CD14-positive monocyte (primary cell): Measurements from ENCODE around the gene RHBDL3. TPM values are rescaled to one million over a fixed set of nuclear protein-coding genes. Genes with fewer than 3 reads are reported as not detected.
A peak's percentile ranks its signal among the peaks of the same experiment; 100 is the strongest.

Source experiments
- DNase-seq, 3 donors: peaks; one replicate each; pipeline ENCODE4 v3.0.0-alpha.2; 2011 to 2022
- H2AFZ ChIP-seq: 2 replicates; pipeline ENCODE4 v1.6.0; 2012; ENCODE audit warnings: mild to moderate bottlenecking, low read depth, low read length, inconsistent platforms; ENCODE audit not compliant: insufficient read depth, poor library complexity, severe bottlenecking
- H3K27ac ChIP-seq, 2 donors: 1 replicate in 1 of 2; 2 replicates in 1 of 2; pipeline ENCODE4 v1.5.1; 2012 to 2013; ENCODE audit warnings: low read length in 2 of 2, control low read depth in 1 of 2, inconsistent platforms in 1 of 2, low read depth in 1 of 2, mild to moderate bottlenecking in 1 of 2
- H3K27me3 ChIP-seq, 2 donors: one replicate each; pipeline versions ENCODE4 v1.6.0 to v1.6.1; 2011 to 2013; ENCODE audit warnings: low read length in 2 of 2; ENCODE audit not compliant: control insufficient read depth in 2 of 2, insufficient read depth in 2 of 2
- H3K36me3 ChIP-seq, 2 donors: replicated peaks in 1 of 2; 1 replicate in 1 of 2; 2 replicates in 1 of 2; pipeline versions ENCODE4 v1.5.1 to v1.6.1; 2012 to 2013; ENCODE audit warnings: low read length in 2 of 2, control low read depth in 1 of 2, inconsistent platforms in 1 of 2, mild to moderate bottlenecking in 1 of 2; ENCODE audit not compliant: insufficient read depth in 2 of 2, control insufficient read depth in 1 of 2
- H3K4me1 ChIP-seq, 2 donors: 1 replicate in 1 of 2; 2 replicates in 1 of 2; pipeline versions ENCODE4 v1.5.1 to v1.6.1; 2012 to 2013; ENCODE audit warnings: low read length in 2 of 2, control low read depth in 1 of 2, inconsistent platforms in 1 of 2, mild to moderate bottlenecking in 1 of 2, moderate library complexity in 1 of 2; ENCODE audit not compliant: insufficient read depth in 2 of 2, control insufficient read depth in 1 of 2
- H3K4me2 ChIP-seq: replicated peaks from 2 replicates; pipeline ENCODE3; 2012; ENCODE audit warnings: low read length, moderate library complexity, mild to moderate bottlenecking; ENCODE audit not compliant: poor library complexity, severe bottlenecking; ENCODE audit errors: extremely low read depth
- H3K4me3 ChIP-seq, 3 experiments: fragments of 200-600 bp in 1 of 3; sonication (generic) in 1 of 3; replicated peaks in 1 of 3; 1 replicate in 2 of 3; 2 replicates in 1 of 3; pipeline ENCODE4 v1.5.1; 2011 to 2013; ENCODE audit warnings: low read length in 3 of 3, mild to moderate bottlenecking in 3 of 3, control low read depth in 2 of 3, low read depth in 2 of 3, inconsistent platforms in 1 of 3, moderate library complexity in 1 of 3
- H3K79me2 ChIP-seq: 2 replicates; pipeline ENCODE4 v1.6.0; 2012; ENCODE audit warnings: mild to moderate bottlenecking, control low read depth, inconsistent platforms, low read length, moderate library complexity; ENCODE audit not compliant: insufficient read depth
- H3K9ac ChIP-seq: 2 replicates; pipeline ENCODE4 v1.6.0; 2017; ENCODE audit warnings: low read length, mild to moderate bottlenecking; ENCODE audit not compliant: insufficient read depth, poor library complexity, severe bottlenecking
- H3K9me3 ChIP-seq, 2 donors: replicated peaks in 1 of 2; 1 replicate in 1 of 2; 2 replicates in 1 of 2; pipeline versions ENCODE4 v1.5.1 to v1.6.1; 2012 to 2013; ENCODE audit warnings: low read length in 2 of 2, control low read depth in 1 of 2; ENCODE audit not compliant: control insufficient read depth in 1 of 2, insufficient read depth in 1 of 2
- H4K20me1 ChIP-seq: 2 replicates; pipeline ENCODE4 v1.6.0; 2012; ENCODE audit warnings: mild to moderate bottlenecking, low read length, control low read depth, moderate library complexity; ENCODE audit not compliant: insufficient read depth
- H3K27ac Mint-ChIP-seq, 7 donors: one replicate each; pipeline ENCODE4 v1.8.0; 2020; ENCODE audit warnings: mild to moderate bottlenecking in 7 of 7, mixed read lengths in 7 of 7, moderate library complexity in 6 of 7, inconsistent platforms in 2 of 7
- H3K27me3 Mint-ChIP-seq, 3 donors: one replicate each; pipeline ENCODE4 v1.8.0; 2021 to 2022; ENCODE audit warnings: low read depth in 3 of 3, mild to moderate bottlenecking in 3 of 3, mixed read lengths in 3 of 3, moderate library complexity in 3 of 3, inconsistent platforms in 1 of 3
- H3K36me3 Mint-ChIP-seq, 2 donors: one replicate each; pipeline ENCODE4 v1.8.0; 2020; ENCODE audit warnings: mixed read lengths in 2 of 2, inconsistent platforms in 1 of 2, mild to moderate bottlenecking in 1 of 2
- H3K4me1 Mint-ChIP-seq: one replicate; pipeline ENCODE4 v1.8.0; 2020; ENCODE audit warnings: mild to moderate bottlenecking, mixed read lengths
- H3K4me3 Mint-ChIP-seq, 2 donors: one replicate each; pipeline ENCODE4 v1.8.0; 2020; ENCODE audit warnings: mild to moderate bottlenecking in 2 of 2, mixed read lengths in 2 of 2, moderate library complexity in 1 of 2
- H3K9me3 Mint-ChIP-seq, 7 donors: one replicate each; pipeline ENCODE4 v1.8.0; 2020 to 2022; ENCODE audit warnings: mixed read lengths in 7 of 7, mild to moderate bottlenecking in 6 of 7, moderate library complexity in 6 of 7, inconsistent platforms in 2 of 7
- WGBS: methylation state at CpG from one replicate; pipeline ENCODE4 v1.1.5; 2013; ENCODE audit warnings: missing lambda C conversion rate; ENCODE audit not compliant: insufficient coverage; 5-methylcytosine and 5-hydroxymethylcytosine counted together
- intact Hi-C, 2 donors: fragments of 100-400 bp; cut with micrococcal nuclease; formaldehyde crosslinking; loops; one replicate each; pipeline versions ENCODE4 v1.15.0 to v1.15.1; 2023
- polyA plus RNA-seq, 3 donors: library from polyadenylated mRNA; depleted of rRNA in 1 of 3; unstranded in 2 of 3; stranded (reverse) in 1 of 3; fragments of 300-500 nt in 2 of 3; fragments of >200 nt in 1 of 3; fragmentation: Illumina TruSeq in 2 of 3; gene quantifications; 1 replicate in 2 of 3; 2 replicates in 1 of 3; pipeline ENCODE4 v1.2.3, GENCODE V29; 2012 to 2021
- TF ChIP-seq, protein P1 (sequence below): fragments of 200-600 bp; IDR thresholded peaks from one replicate; pipeline ENCODE4 v1.8.0; 2022; ENCODE audit warnings: antibody characterized with exemption, mild to moderate bottlenecking

Gene RHBDL3
- polyA plus RNA-seq, 3 donors, result 0.05 TPM; not detected in 2

DNA sequence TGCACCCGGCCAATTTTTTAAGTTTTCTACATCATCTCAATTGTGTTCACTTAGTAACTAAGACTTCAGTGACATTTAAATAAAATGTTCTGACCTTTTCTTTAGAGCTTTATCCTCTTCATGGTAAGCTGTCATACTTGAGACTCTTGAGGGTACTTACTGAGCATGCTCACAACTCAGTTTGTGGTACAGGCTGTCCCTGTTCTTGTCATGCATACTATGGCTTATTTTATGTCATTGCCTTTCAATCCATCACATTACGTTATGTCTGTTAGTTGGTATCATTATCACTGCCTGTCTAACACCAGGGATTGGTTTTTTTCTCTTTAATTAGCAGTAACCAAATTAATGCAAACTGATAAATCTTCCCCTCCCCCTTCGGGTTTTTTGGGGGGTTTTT, 41.9 kb upstream of the RHBDL3 start:
- Histone ChIP-seq H3K79me2 (no peaks in the 10 kb centered on the region), H3K36me3 (peaks cover 33 to 97% of the 10 kb centered on the region in 2 donors), H2AFZ (no peak overlapping the region), H3K4me2 (no peak overlapping the region), H3K9me3 (no peaks in the 10 kb centered on the region), H3K4me1 (no peaks in the 10 kb centered on the region), H3K27ac (no peak overlapping the region), H3K4me3 (no peak overlapping the region), H3K9ac (no peak overlapping the region), H3K27me3 (no peaks in the 10 kb centered on the region), H4K20me1 (peaks cover 9% of the 10 kb centered on the region)
- no peaks in the 10 kb centered on the region for H3K4me1 Mint-ChIP-seq
- TF ChIP-seq, protein P1, sequence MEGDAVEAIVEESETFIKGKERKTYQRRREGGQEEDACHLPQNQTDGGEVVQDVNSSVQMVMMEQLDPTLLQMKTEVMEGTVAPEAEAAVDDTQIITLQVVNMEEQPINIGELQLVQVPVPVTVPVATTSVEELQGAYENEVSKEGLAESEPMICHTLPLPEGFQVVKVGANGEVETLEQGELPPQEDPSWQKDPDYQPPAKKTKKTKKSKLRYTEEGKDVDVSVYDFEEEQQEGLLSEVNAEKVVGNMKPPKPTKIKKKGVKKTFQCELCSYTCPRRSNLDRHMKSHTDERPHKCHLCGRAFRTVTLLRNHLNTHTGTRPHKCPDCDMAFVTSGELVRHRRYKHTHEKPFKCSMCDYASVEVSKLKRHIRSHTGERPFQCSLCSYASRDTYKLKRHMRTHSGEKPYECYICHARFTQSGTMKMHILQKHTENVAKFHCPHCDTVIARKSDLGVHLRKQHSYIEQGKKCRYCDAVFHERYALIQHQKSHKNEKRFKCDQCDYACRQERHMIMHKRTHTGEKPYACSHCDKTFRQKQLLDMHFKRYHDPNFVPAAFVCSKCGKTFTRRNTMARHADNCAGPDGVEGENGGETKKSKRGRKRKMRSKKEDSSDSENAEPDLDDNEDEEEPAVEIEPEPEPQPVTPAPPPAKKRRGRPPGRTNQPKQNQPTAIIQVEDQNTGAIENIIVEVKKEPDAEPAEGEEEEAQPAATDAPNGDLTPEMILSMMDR, result no peak
- H3K27ac Mint-ChIP-seq, result no peak overlapping the region
- H3K9me3 Mint-ChIP-seq, result no peaks in the 10 kb centered on the region
- no peak for DNase-seq
- peaks cover 0 to 2% (median 0%) of the 10 kb centered on the region in 3 donors for H3K27me3 Mint-ChIP-seq
- intact Hi-C loops, result no loop called here
- WGBS, result no CpG with 5 or more reads among the region's 3 CpGs
- H3K4me3 Mint-ChIP-seq, result no peak overlapping the region
- peaks cover 56 to 87% of the 10 kb centered on the region in 2 donors for H3K36me3 Mint-ChIP-seq

DNA sequence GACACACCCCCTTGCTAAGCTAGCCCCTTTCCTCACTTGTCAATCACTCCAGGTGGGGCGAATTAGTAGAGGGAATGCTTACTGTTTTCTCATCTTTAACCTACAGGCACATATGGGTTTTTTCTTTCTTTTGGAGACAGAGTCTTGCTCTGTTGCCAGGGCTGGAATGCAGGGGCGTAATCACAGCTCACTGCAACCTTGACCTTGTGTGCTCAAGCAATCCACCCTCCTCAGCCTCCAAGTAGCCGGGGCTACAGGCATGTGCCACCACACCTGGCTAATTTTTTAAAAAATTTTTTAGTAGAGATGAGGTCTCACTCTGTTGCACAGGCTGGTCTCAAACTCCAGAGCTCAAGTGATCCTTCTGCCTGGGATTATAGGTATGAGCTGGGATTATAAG, 38.7 kb upstream of the RHBDL3 start:
- Histone ChIP-seq H3K4me2 (no peak overlapping the region), H3K79me2 (no peaks in the 10 kb centered on the region), H4K20me1 (no peaks in the 10 kb centered on the region), H3K4me1 (no peaks in the 10 kb centered on the region), H3K27me3 (no peaks in the 10 kb centered on the region), H3K4me3 (no peak overlapping the region), H3K9ac (no peak overlapping the region), H2AFZ (no peak overlapping the region), H3K27ac (no peak overlapping the region), H3K9me3 (no peaks in the 10 kb centered on the region), H3K36me3 (peaks cover 20 to 65% of the 10 kb centered on the region in 2 donors)
- intact Hi-C loops, result no loop called here
- peak overlapping the region in 2 of 7 donors; percentile 10 to 25 for H3K27ac Mint-ChIP-seq
- DNase-seq, result no peak
- H3K4me1 Mint-ChIP-seq, result no peaks in the 10 kb centered on the region
- no CpG with 5 or more reads among the region's 3 CpGs for WGBS
- H3K4me3 Mint-ChIP-seq, result no peak overlapping the region
- TF ChIP-seq, protein P1, result no peak
- H3K36me3 Mint-ChIP-seq, result peaks cover 45 to 68% of the 10 kb centered on the region in 2 donors
- no peaks in the 10 kb centered on the region for H3K27me3 Mint-ChIP-seq
- no peaks in the 10 kb centered on the region for H3K9me3 Mint-ChIP-seq
